Neural progenitor cell (in vitro differentiated cells): ENCODE results near the gene LBH. TPM values are rescaled to one million over a fixed set of nuclear protein-coding genes. Genes with fewer than 3 reads are reported as not detected.

Source experiments
- DNase-seq: peaks from one replicate; pipeline ENCODE4 v3.0.0-alpha.2; 2016; ENCODE audit warnings: low spot score
- H2AFZ ChIP-seq: fragments of 200-600 bp; sonication (generic); replicated peaks from 2 replicates; pipeline ENCODE4 v1.6.1; 2016; ENCODE audit warnings: antibody characterized with exemption
- H3F3A ChIP-seq: fragments of 200-600 bp; sonication (generic); 2 replicates; pipeline ENCODE4 v1.6.1; 2016; ENCODE audit warnings: antibody characterized with exemption, low read depth
- H3K27ac ChIP-seq: fragments of 200-600 bp; sonication (generic); 2 replicates; pipeline ENCODE4 v1.5.1; 2016; ENCODE audit warnings: mild to moderate bottlenecking
- H3K27me3 ChIP-seq: fragments of 200-600 bp; sonication (generic); 2 replicates; pipeline ENCODE4 v1.6.1; 2016; ENCODE audit warnings: mild to moderate bottlenecking, moderate library complexity
- H3K36me3 ChIP-seq: fragments of 200-600 bp; sonication (generic); 2 replicates; pipeline ENCODE4 v1.5.1; 2016
- H3K4me1 ChIP-seq: fragments of 200-600 bp; sonication (generic); 2 replicates; pipeline ENCODE4 v1.6.1; 2016; ENCODE audit warnings: mixed run types
- H3K4me2 ChIP-seq: fragments of 200-600 bp; sonication (generic); 2 replicates; pipeline ENCODE4 v1.6.1; 2016
- H3K4me3 ChIP-seq: fragments of 200-600 bp; sonication (generic); 2 replicates; pipeline ENCODE4 v1.5.1; 2016
- H3K79me2 ChIP-seq: fragments of 200-600 bp; sonication (generic); 2 replicates; pipeline ENCODE4 v1.6.1; 2016; ENCODE audit warnings: low read depth
- H3K9ac ChIP-seq: fragments of 200-600 bp; sonication (generic); 2 replicates; pipeline ENCODE4 v1.6.1; 2016
- H3K9me3 ChIP-seq: fragments of 200-600 bp; sonication (generic); 2 replicates; pipeline ENCODE4 v1.5.1; 2016; ENCODE audit warnings: low read depth
- H4K20me1 ChIP-seq: fragments of 200-600 bp; sonication (generic); 2 replicates; pipeline ENCODE4 v1.6.1; 2016; ENCODE audit warnings: low read depth
- H3K27ac Mint-ChIP-seq: 3 replicates; pipeline ENCODE4 v1.8.0; 2021; ENCODE audit warnings: mixed read lengths
- H3K27me3 Mint-ChIP-seq: 2 replicates; pipeline ENCODE4 v1.8.0; 2022; ENCODE audit warnings: low read depth, mild to moderate bottlenecking, inconsistent platforms, moderate library complexity, mixed read lengths; ENCODE audit not compliant: insufficient read depth
- H3K36me3 Mint-ChIP-seq: 3 replicates; pipeline ENCODE4 v1.8.0; 2021; ENCODE audit warnings: mixed read lengths
- H3K4me1 Mint-ChIP-seq: 3 replicates; pipeline ENCODE4 v1.8.0; 2021; ENCODE audit warnings: mixed read lengths
- H3K4me3 Mint-ChIP-seq: 3 replicates; pipeline ENCODE4 v1.8.0; 2021; ENCODE audit warnings: mild to moderate bottlenecking, moderate library complexity, mixed read lengths
- H3K9me3 Mint-ChIP-seq: 3 replicates; pipeline ENCODE4 v1.8.0; 2020; ENCODE audit warnings: mixed read lengths
- CTCF ChIP-seq: fragments of 200-600 bp; sonication (generic); IDR thresholded peaks from 2 replicates; pipeline ENCODE4 v1.5.1; 2017; ENCODE audit warnings: antibody characterized with exemption, mild to moderate bottlenecking
- EZH2 ChIP-seq: fragments of 200-600 bp; sonication (generic); IDR thresholded peaks from 2 replicates; pipeline ENCODE4 v1.6.1; 2017; ENCODE audit warnings: antibody characterized with exemption, mild to moderate bottlenecking, moderate library complexity
- EZH2phosphoT487 ChIP-seq: fragments of 200-600 bp; sonication (generic); IDR thresholded peaks from 2 replicates; pipeline ENCODE4 v1.6.1; 2017; ENCODE audit warnings: antibody characterized with exemption
- total RNA-seq: library from RNA; depleted of rRNA; stranded (reverse); fragments of >200 nt; gene quantifications from 2 replicates; pipeline ENCODE4 v1.2.3, GENCODE V29; 2015; ENCODE audit warnings: low replicate concordance

LBH gene
- total RNA-seq, 1 donor from 2014 or later: 4.2 TPM

GRCh38 chr2:30260941-30261340, 29.6 kb downstream of the LBH start:
- no peak overlapping the region for H3K9ac ChIP-seq
- no peaks in the 10 kb centered on the region for H4K20me1 ChIP-seq
- H3K4me3 ChIP-seq: no peak overlapping the region
- no peaks in the 10 kb centered on the region for H3K36me3 ChIP-seq
- TF ChIP-seq CTCF (no peak), EZH2phosphoT487 (no peak), EZH2 (no peak)
- peaks cover 16% of the 10 kb centered on the region for H3K36me3 Mint-ChIP-seq
- H3K9me3 ChIP-seq: no peaks in the 10 kb centered on the region
- no peak overlapping the region for H3K4me2 ChIP-seq
- no peak overlapping the region for H3K27ac Mint-ChIP-seq
- H3K9me3 Mint-ChIP-seq: peaks cover 17% of the 10 kb centered on the region
- no peak overlapping the region for H3K4me3 Mint-ChIP-seq
- no peaks in the 10 kb centered on the region for H3K27me3 ChIP-seq
- peaks cover 3% of the 10 kb centered on the region for H3K4me1 ChIP-seq
- H3K27me3 Mint-ChIP-seq: peaks cover 2% of the 10 kb centered on the region
- no peak overlapping the region for H3K27ac ChIP-seq
- DNase-seq: no peak
- no peaks in the 10 kb centered on the region for H3K79me2 ChIP-seq
- no peak overlapping the region for H2AFZ ChIP-seq
- no peaks in the 10 kb centered on the region for H3F3A ChIP-seq
- peaks cover 4% of the 10 kb centered on the region for H3K4me1 Mint-ChIP-seq

GRCh38 chr2:30261695-30262211, 30.4 kb downstream of the LBH start:
- no peak for DNase-seq
- Histone ChIP-seq H4K20me1 (no peaks in the 10 kb centered on the region), H3K4me1 (no peaks in the 10 kb centered on the region), H3K9ac (no peak overlapping the region), H2AFZ (no peak overlapping the region), H3F3A (no peaks in the 10 kb centered on the region), H3K4me2 (no peak overlapping the region), H3K4me3 (no peak overlapping the region), H3K79me2 (no peaks in the 10 kb centered on the region), H3K27ac (no peak overlapping the region), H3K36me3 (no peaks in the 10 kb centered on the region), H3K9me3 (no peaks in the 10 kb centered on the region), H3K27me3 (no peaks in the 10 kb centered on the region)
- TF ChIP-seq EZH2phosphoT487: no peak
- TF ChIP-seq EZH2: no peak
- no peak for TF ChIP-seq CTCF
- Mint-ChIP-seq H3K36me3 (peaks cover 16% of the 10 kb centered on the region), H3K4me3 (no peak overlapping the region), H3K27ac (no peak overlapping the region), H3K4me1 (peaks cover 9% of the 10 kb centered on the region), H3K27me3 (peaks cover 2% of the 10 kb centered on the region), H3K9me3 (peaks cover 17% of the 10 kb centered on the region)

GRCh38 chr2:30262716-30263309, 31.5 kb downstream of the LBH start:
- no peak for DNase-seq
- H3K9me3 ChIP-seq: no peaks in the 10 kb centered on the region
- no peak overlapping the region for H3K4me3 ChIP-seq
- no peak overlapping the region for H3K9ac ChIP-seq
- H3K4me1 ChIP-seq: no peaks in the 10 kb centered on the region
- H3F3A ChIP-seq: no peaks in the 10 kb centered on the region
- no peaks in the 10 kb centered on the region for H3K79me2 ChIP-seq
- peaks cover 17% of the 10 kb centered on the region for H3K9me3 Mint-ChIP-seq
- H3K27me3 ChIP-seq: no peaks in the 10 kb centered on the region
- H3K27ac Mint-ChIP-seq: no peak overlapping the region
- peaks cover 5% of the 10 kb centered on the region for H3K27me3 Mint-ChIP-seq
- H3K4me1 Mint-ChIP-seq: peaks cover 14% of the 10 kb centered on the region
- H3K4me3 Mint-ChIP-seq: no peak overlapping the region
- H3K36me3 Mint-ChIP-seq: peaks cover 11% of the 10 kb centered on the region
- no peaks in the 10 kb centered on the region for H3K36me3 ChIP-seq
- TF ChIP-seq CTCF: no peak
- no peak for TF ChIP-seq EZH2
- no peak for TF ChIP-seq EZH2phosphoT487
- H3K4me2 ChIP-seq: no peak overlapping the region
- no peak overlapping the region for H2AFZ ChIP-seq
- no peaks in the 10 kb centered on the region for H4K20me1 ChIP-seq
- no peak overlapping the region for H3K27ac ChIP-seq
